Progenitor cell of endocrine pancreas (in vitro differentiated cells): ENCODE data around the gene CDH13. TPM values are rescaled to one million over a fixed set of nuclear protein-coding genes. Genes with fewer than 3 reads are reported as not detected.

ENCODE experiments used
- DNase-seq: peaks from one replicate; pipeline ENCODE4 v3.0.0; 2021; ENCODE audit warnings: low spot score; ENCODE audit not compliant: unreplicated experiment
- H3K27ac Mint-ChIP-seq: 2 replicates; pipeline ENCODE4 v1.8.0; 2021; ENCODE audit warnings: mild to moderate bottlenecking, moderate library complexity, mixed read lengths
- H3K27me3 Mint-ChIP-seq: 2 replicates; pipeline ENCODE4 v1.8.0; 2021; ENCODE audit warnings: mixed read lengths
- H3K36me3 Mint-ChIP-seq: 2 replicates; pipeline ENCODE4 v1.8.0; 2022; ENCODE audit warnings: mixed read lengths; ENCODE audit not compliant: insufficient read depth
- H3K4me1 Mint-ChIP-seq: 2 replicates; pipeline ENCODE4 v1.8.0; 2021; ENCODE audit warnings: low read depth, mixed read lengths
- H3K4me3 Mint-ChIP-seq: 2 replicates; pipeline ENCODE4 v1.8.0; 2021; ENCODE audit warnings: low read depth, mild to moderate bottlenecking, moderate library complexity, mixed read lengths
- H3K9me3 Mint-ChIP-seq: 2 replicates; pipeline ENCODE4 v1.8.0; 2021; ENCODE audit warnings: low read depth, mixed read lengths
- total RNA-seq: library from RNA; stranded (reverse); gene quantifications from 2 replicates; pipeline ENCODE4 v1.2.1, GENCODE V29; 2021
- TF ChIP-seq, protein P1 (sequence below): fragments of 200-600 bp; sonication (generic); IDR thresholded peaks from one replicate; pipeline ENCODE4 v1.5.0; 2021; ENCODE audit warnings: antibody characterized with exemption, mild to moderate bottlenecking; ENCODE audit not compliant: unreplicated experiment

The CDH13 gene
- total RNA-seq, 1 donor from 2014 or later: 0.38 TPM

DNA sequence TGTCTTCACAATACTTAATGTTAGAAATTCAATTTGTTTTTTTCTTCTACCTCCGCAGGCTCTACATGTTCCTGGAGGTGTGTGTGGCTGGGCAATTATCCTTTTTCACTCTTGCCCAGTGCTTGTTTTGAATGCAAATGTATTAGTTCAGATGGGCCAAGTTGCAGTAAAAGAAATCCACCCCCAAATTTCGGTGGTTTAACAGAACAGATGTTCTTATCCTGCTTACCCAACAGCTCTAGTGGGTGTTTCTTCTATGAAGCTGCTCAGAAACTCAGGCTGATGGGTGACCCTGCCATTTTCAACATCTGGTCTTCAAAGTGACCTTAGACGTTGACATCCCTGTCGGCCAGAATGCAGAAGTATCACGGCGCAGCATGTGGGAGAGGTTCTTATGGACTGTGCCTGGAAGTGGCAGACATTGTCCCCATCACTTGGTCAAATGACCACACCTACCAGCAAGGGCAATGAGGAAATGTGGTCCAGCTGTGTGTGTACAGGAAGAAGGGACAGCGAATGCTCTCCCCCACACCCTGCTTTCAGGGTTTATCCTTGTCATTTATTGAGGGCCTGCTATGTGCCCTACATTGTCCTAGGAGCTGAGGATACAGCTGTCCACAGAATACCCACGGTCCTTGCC is 157.3 kb downstream of the CDH13 start:
- H3K9me3 Mint-ChIP-seq: no peaks in the 10 kb centered on the region
- H3K27ac Mint-ChIP-seq: no peak overlapping the region
- H3K36me3 Mint-ChIP-seq: no peaks in the 10 kb centered on the region
- peaks cover 5% of the 10 kb centered on the region for H3K4me1 Mint-ChIP-seq
- TF ChIP-seq, protein P1, sequence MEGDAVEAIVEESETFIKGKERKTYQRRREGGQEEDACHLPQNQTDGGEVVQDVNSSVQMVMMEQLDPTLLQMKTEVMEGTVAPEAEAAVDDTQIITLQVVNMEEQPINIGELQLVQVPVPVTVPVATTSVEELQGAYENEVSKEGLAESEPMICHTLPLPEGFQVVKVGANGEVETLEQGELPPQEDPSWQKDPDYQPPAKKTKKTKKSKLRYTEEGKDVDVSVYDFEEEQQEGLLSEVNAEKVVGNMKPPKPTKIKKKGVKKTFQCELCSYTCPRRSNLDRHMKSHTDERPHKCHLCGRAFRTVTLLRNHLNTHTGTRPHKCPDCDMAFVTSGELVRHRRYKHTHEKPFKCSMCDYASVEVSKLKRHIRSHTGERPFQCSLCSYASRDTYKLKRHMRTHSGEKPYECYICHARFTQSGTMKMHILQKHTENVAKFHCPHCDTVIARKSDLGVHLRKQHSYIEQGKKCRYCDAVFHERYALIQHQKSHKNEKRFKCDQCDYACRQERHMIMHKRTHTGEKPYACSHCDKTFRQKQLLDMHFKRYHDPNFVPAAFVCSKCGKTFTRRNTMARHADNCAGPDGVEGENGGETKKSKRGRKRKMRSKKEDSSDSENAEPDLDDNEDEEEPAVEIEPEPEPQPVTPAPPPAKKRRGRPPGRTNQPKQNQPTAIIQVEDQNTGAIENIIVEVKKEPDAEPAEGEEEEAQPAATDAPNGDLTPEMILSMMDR: no peak
- no peak for DNase-seq
- H3K27me3 Mint-ChIP-seq: peaks cover 18% of the 10 kb centered on the region
- H3K4me3 Mint-ChIP-seq: no peak overlapping the region

GRCh38 chr16:82784573-82784968 is 157.8 kb downstream of the CDH13 start:
- no peak overlapping the region for H3K27ac Mint-ChIP-seq
- H3K9me3 Mint-ChIP-seq: no peaks in the 10 kb centered on the region
- H3K4me3 Mint-ChIP-seq: no peak overlapping the region
- peaks cover 5% of the 10 kb centered on the region for H3K4me1 Mint-ChIP-seq
- no peaks in the 10 kb centered on the region for H3K36me3 Mint-ChIP-seq
- peaks cover 13% of the 10 kb centered on the region for H3K27me3 Mint-ChIP-seq
- no peak for DNase-seq
- TF ChIP-seq, protein P1: no peak

DNA sequence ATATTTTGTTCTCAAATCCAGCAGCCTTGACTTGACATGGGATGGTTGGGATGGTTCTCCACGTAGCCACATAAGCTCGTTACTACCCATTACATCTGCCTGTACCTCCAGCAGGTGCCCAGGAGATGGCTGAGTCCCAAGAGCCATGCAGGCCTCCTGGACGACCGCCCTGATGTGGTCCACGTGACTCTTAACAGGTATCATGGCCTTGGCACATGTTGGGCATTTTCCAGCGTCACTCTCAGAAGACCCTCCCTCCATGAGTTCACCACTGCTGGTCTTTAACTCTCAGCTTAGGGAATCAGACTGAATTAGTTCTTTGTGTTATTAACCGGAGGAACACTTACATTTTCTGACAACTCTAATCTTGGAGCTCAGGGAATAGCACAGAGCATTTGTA is 161.5 kb downstream of the CDH13 start:
- Mint-ChIP-seq H3K27me3 (peaks cover 14% of the 10 kb centered on the region), H3K27ac (no peak overlapping the region), H3K4me1 (no peaks in the 10 kb centered on the region), H3K36me3 (no peaks in the 10 kb centered on the region), H3K9me3 (no peaks in the 10 kb centered on the region), H3K4me3 (no peak overlapping the region)
- TF ChIP-seq, protein P1: no peak
- DNase-seq: no peak

DNA sequence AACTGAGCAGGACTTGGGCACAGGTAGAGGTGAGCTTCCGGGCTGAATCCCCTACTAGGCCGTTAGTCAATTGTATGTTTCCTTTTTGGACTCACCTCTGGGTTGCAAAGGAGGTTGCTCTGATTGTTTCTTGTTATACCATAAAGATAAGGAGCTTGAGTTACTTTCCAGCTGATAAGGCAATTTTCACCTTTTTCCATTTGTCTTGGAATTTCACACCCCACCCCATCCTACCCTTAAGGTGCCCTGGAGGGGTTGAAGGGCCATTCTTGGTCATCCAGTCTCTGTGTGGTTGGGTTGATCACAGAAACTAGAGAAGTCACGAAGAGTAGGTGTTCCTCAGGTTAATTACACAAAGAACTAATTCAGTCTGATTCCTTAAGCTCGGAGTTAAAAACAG is 162.2 kb downstream of the CDH13 start:
- H3K4me1 Mint-ChIP-seq: no peaks in the 10 kb centered on the region
- no peak overlapping the region for H3K4me3 Mint-ChIP-seq
- no peaks in the 10 kb centered on the region for H3K9me3 Mint-ChIP-seq
- TF ChIP-seq, protein P1: no peak
- no peak for DNase-seq
- no peaks in the 10 kb centered on the region for H3K36me3 Mint-ChIP-seq
- peaks cover 14% of the 10 kb centered on the region for H3K27me3 Mint-ChIP-seq
- H3K27ac Mint-ChIP-seq: no peak overlapping the region

DNA sequence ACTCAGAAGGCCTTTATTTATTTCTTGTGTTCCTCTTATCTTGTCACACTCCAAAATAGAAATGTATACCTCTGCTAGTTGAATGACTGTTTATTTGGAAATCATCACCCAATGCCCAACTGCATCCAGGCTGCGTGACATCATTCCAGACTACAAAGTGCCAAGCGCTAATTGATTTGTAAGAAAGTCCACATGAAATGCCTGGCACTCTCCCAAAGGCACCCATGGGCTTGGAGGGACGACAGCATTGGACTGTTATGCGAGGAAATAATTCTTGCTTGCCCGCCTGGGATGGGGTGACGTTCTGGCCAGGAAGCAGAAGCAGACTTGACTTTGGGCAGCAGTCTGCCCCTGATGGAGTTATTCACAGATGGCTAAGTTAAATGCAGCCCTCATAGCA is 165.9 kb downstream of the CDH13 start:
- Mint-ChIP-seq H3K27ac (no peak overlapping the region), H3K4me1 (no peaks in the 10 kb centered on the region), H3K36me3 (no peaks in the 10 kb centered on the region), H3K9me3 (no peaks in the 10 kb centered on the region), H3K4me3 (no peak overlapping the region), H3K27me3 (peaks cover 5% of the 10 kb centered on the region)
- TF ChIP-seq, protein P1: no peak
- no peak for DNase-seq
